GM19463 (cell line): Measurements from ENCODE around the gene OR6B2.

Experiments
- ATAC-seq: cut with Tn5 transposase; IDR thresholded peaks from one replicate; pipeline ENCODE4 v1.9.1; 2021; ENCODE audit warnings: mild to moderate bottlenecking, moderate library complexity; ENCODE audit not compliant: unreplicated experiment

Gene OR6B2

GRCh38 chr2:240042740-240043139 is 12.5 kb upstream of the OR6B2 start:
- ATAC-seq, result no peak

- ATAC-seq, result no peak
Observed at GRCh38 chr2:240041363-240041762, 11.1 kb upstream of the OR6B2 start.

DNA sequence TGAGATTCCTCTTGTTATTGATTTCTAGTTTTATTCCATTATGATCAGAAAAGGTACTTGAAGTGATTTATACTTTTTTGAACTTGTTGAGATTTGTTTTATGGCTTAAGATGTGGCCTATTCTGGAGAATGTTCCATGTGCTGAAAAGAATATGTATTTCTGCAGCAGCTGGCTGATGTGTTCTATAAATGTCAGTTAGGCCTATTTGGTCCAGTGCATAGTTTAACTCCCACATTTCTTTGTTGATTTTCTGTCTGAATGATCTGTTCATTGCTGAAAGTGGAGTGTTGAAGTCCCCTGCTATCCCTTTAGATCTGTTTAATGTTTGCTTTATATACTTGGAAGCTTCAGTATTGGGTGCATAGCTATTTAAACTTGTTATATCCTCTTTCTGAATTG is 7.1 kb upstream of the OR6B2 start:
- ATAC-seq, result no peak

GRCh38 chr2:240033330-240033678 is 3.1 kb upstream of the OR6B2 start:
- no peak for ATAC-seq

GRCh38 chr2:240032406-240033329 is 2.4 kb upstream of the OR6B2 start:
- ATAC-seq, result no peak

- ATAC-seq, result no peak
Observed at GRCh38 chr2:240024766-240025165, 5.5 kb downstream of the OR6B2 start.

GRCh38 chr2:240023792-240024191 is 6.4 kb downstream of the OR6B2 start:
- no peak for ATAC-seq

GRCh38 chr2:240021488-240022104 is 8.6 kb downstream of the OR6B2 start:
- ATAC-seq, result no peak

DNA sequence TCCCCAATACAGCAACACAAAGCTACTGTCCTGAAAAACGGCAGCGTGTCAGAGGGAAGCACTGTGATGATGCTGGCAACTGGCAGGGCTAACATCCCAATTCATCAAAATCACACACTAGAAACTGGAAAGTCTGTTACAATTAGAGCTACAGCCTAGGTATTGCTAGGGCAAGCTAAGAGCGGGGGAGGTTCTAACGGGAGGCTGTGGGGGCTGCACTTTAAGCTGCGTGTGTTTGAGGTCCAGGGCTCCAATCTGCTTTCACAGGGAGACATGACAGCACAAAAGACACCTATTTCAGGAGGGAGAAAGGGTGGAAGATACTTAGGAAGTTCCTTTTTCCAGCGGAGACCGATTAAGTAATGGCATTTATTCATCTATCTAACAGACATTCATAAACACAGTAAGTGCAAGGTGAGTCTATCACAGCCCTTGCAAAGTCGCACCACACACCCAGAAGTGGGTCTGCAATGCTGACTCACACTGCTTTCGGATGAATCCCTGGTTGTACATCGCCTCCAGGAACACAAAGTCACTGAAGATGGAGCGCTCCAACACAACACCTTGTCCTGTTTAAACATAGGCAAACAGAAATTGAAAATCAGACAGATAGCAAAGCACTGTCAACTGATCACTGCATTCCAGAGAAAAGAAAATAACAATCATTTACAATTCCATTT is 12.0 kb downstream of the OR6B2 start:
- ATAC-seq, result no peak

DNA sequence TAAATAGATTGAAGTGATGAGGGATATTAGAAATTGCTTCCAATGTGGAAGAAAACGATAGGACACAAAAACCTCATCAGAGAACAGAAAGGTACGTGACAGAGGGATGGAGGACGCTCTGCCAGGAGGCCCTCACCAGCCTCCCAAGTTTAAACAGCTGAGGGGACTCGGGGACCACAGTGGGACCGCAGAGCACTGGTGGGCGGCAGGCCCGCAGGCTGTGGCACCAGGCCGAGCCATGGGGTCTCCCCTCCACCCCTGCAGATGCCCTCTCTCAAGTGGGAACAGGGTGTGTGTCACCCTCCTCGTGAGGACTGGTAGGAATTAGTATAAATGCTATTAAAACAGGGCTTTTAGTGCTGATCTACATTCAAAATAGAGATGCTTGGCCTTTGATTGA is 15.9 kb downstream of the OR6B2 start:
- ATAC-seq, result no peak

- no peak for ATAC-seq
Observed at GRCh38 chr2:240013343-240013742, 16.9 kb downstream of the OR6B2 start.

- ATAC-seq, result no peak
Observed at GRCh38 chr2:240002983-240003382, 27.2 kb downstream of the OR6B2 start.

DNA sequence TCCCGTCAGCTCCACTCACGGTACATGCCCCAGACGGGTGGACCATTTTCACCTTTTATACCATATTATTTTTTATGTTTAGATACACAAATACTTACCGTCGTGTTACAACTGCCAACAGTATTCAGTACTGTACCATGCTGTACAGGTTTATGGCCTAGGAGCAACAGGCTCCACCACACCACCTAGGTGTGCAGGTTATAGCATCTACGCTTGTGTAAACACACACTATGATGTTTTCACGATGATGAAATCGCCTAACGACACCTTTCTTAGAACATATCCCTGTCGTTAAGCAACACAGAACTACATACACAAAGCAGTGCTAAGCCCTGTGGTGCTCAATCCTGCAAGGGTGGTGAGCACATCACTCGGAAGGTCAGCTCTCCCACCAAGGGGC is 29.6 kb downstream of the OR6B2 start:
- no peak for ATAC-seq

GRCh38 chr2:239997686-239998409 is 32.4 kb downstream of the OR6B2 start:
- ATAC-seq, result no peak

- no peak for ATAC-seq
Observed at GRCh38 chr2:239994086-239994485, 36.1 kb downstream of the OR6B2 start.

DNA sequence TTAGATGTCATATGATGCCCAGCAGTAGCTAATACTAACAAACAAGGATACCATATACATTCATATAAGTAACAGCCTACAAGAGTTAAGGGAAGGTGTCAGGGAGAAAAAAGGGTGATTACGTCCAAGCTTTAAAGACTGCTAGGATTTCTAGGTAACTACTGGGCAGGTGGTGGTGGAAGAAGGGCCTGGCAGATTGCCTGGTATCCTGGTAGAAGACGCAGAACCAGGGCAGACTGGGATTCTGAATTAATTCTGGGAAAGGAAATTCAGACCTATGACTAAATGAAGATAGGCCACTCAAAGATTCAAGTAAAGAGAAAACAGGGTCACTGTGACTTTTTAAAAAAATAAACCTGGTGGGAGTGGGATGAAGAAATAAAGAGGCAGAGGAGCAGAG is 36.9 kb downstream of the OR6B2 start:
- ATAC-seq, result no peak

DNA sequence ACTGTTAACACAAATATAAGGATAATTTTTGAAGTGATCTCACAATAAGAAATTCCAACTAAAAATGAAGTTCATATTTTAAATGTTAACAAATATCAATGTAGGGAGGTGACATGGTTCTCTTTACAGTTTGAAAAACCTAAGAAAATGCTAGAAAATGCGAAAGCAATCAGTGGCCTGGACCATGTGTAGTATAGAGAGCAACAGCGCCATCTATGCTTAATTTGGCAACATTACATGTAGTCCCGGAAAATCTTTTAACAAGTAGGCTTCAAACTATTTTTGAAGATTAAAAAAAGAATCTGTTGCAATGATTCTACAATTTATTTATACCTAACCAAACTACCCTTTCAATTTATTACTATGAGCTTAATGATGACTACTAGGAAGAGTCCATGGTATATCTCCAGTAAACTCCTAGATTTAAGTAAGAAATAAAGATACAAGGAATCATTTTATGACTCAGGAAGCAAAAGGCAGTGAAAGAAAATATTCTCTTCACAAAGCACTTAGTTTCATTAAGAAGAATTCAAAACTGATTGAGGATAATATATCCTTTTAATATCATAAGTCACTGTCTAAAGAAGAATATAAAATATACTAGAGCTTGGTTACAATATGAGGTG is 38.4 kb downstream of the OR6B2 start:
- no peak for ATAC-seq

DNA sequence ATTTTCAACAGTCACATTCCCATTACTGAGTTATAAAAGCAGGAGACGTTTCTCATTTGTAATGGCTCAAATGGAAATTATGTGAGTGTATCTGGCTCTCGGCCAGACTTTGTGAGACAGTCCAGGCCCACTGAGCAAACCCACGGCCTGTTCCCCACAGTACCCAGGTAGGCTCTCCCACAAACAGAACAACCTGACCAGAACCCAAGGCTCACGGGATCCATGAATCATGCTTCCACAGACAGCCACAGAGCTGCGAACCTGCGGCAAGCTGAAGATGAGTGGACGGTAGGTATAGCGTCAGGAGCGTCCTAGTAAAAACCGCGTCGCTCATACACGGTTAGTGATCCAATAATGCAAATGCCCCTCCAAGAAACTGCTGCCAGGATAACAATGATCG is 39.3 kb downstream of the OR6B2 start:
- no peak for ATAC-seq

- no peak for ATAC-seq
Observed at GRCh38 chr2:239985356-239985755, 44.9 kb downstream of the OR6B2 start.

GRCh38 chr2:239984421-239985194 is 45.6 kb downstream of the OR6B2 start:
- no peak for ATAC-seq
